ENCODE measurements around the gene CLEC16A.
A peak's percentile ranks its signal among the peaks of the same experiment; 100 is the strongest.

Gene CLEC16A

GRCh38 chr16:11084484-11084875 lies 140.1 kb downstream of the CLEC16A start:
- H3K27ac ChIP-seq: no peak overlapping the region
- peaks cover 34% of the 10 kb centered on the region for H3K4me1 ChIP-seq (ENCODE audit: low read depth, poor library complexity, severe bottlenecking)
- no peaks in the 10 kb centered on the region for H3K79me2 ChIP-seq (ENCODE audit: insufficient read depth, low read depth)
- no peak for TF ChIP-seq CTCF (conservative IDR thresholded peaks at IDR 0.05; ENCODE audit: low read depth, low read length)
- no peak overlapping the region for H2AFZ ChIP-seq (ENCODE audit: low read depth)
- no peak overlapping the region for H3K4me2 ChIP-seq
- H4K20me1 ChIP-seq (ENCODE audit: insufficient read depth): no peaks in the 10 kb centered on the region
- no peak overlapping the region for H3K9ac ChIP-seq
- no peaks in the 10 kb centered on the region for H3K27me3 ChIP-seq (ENCODE audit: insufficient read depth, low read depth)
- H3K36me3 ChIP-seq (ENCODE audit: insufficient read depth): no peaks in the 10 kb centered on the region
- H3K4me3 ChIP-seq (IDR thresholded peaks at IDR 0.05; ENCODE audit: insufficient read depth, low read depth, low read length): no peak overlapping the region

DNA sequence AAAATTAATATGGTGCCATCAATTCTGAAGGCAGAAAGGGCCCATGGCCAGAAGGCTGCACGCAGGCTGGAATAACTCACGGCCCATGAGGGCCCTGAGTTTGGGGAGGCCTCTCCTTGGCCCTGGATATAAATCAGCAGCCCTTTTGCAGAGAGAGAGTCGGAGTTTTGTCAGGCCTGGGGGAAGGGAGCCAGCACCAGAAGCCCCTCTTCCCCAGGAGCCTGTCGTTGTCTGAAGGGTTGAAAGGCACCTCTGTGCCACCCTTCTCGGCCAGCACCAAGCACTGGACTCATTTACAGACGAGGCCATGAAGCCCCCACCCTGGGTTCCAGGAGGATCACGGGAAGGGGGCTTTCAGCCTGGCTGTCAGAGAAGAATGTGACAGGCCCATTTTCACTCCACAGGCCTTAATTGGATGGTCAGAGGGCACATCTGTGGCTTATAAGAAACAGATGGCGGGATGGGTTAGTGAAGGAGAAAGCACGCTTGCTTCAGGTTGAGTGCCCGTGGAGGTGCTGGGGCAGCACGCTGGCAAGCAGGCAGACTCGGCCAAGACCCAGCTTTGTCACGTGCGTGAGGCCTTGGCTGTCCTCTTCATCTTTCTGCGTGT lies 140.6 kb downstream of the CLEC16A start:
- Histone ChIP-seq H2AFZ (ENCODE audit: low read depth) (no peak overlapping the region), H3K79me2 (ENCODE audit: insufficient read depth, low read depth) (no peaks in the 10 kb centered on the region), H4K20me1 (ENCODE audit: insufficient read depth) (no peaks in the 10 kb centered on the region), H3K27me3 (ENCODE audit: insufficient read depth, low read depth) (no peaks in the 10 kb centered on the region), H3K9ac (no peak overlapping the region), H3K4me3 (IDR thresholded peaks at IDR 0.05; ENCODE audit: insufficient read depth, low read depth, low read length) (no peak overlapping the region), H3K4me2 (no peak overlapping the region), H3K4me1 (ENCODE audit: low read depth, poor library complexity, severe bottlenecking) (peaks cover 29% of the 10 kb centered on the region), H3K36me3 (ENCODE audit: insufficient read depth) (no peaks in the 10 kb centered on the region), H3K27ac (no peak overlapping the region)
- no peak for TF ChIP-seq CTCF (conservative IDR thresholded peaks at IDR 0.05; ENCODE audit: low read depth, low read length)

GRCh38 chr16:11085916-11086315 lies 141.6 kb downstream of the CLEC16A start:
- Histone ChIP-seq H3K4me1 (ENCODE audit: low read depth, poor library complexity, severe bottlenecking) (peaks cover 27% of the 10 kb centered on the region), H3K4me2 (no peak overlapping the region)

DNA sequence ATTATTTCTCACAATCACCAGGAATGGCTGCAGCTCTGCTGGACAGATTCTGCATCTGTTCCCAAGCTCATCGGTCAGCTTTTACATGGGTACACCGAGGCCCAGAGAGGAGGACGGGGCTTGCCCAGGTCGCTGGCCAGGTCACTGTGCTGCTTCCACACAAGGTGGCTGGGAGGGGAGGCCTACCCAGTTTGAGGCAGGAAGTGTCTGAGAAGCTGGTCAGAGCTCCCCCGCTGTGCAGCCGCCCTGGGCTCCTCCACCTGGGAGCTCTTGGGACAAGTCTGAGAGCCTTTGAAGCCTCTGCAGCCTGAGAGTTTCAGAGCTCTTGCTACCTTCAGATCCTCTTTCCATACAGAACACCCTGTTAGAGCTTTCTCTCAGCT lies 143.3 kb downstream of the CLEC16A start:
- Histone ChIP-seq H3K79me2 (ENCODE audit: insufficient read depth, low read depth) (no peaks in the 10 kb centered on the region), H4K20me1 (ENCODE audit: insufficient read depth) (no peaks in the 10 kb centered on the region), H3K27ac (peak overlapping the region; percentile 53), H3K9ac (peak overlapping the region; percentile 4; the same call in 1 of the 2 replicates), H2AFZ (ENCODE audit: low read depth) (no peak overlapping the region), H3K4me1 (ENCODE audit: low read depth, poor library complexity, severe bottlenecking) (peaks cover 34% of the 10 kb centered on the region), H3K36me3 (ENCODE audit: insufficient read depth) (no peaks in the 10 kb centered on the region), H3K4me3 (IDR thresholded peaks at IDR 0.05; ENCODE audit: insufficient read depth, low read depth, low read length) (no peak overlapping the region), H3K27me3 (ENCODE audit: insufficient read depth, low read depth) (no peaks in the 10 kb centered on the region), H3K4me2 (peak overlapping the region; percentile 24; the same call in 1 of the 2 replicates)
- no peak for TF ChIP-seq CTCF (conservative IDR thresholded peaks at IDR 0.05; ENCODE audit: low read depth, low read length)

More at GRCh38 chr16:11085916-11086315, 141.6 kb downstream of the CLEC16A start:
- no peak overlapping the region for H3K27ac ChIP-seq
- H3K4me3 ChIP-seq (IDR thresholded peaks at IDR 0.05; ENCODE audit: insufficient read depth, low read depth, low read length): no peak overlapping the region
- H3K36me3 ChIP-seq (ENCODE audit: insufficient read depth): no peaks in the 10 kb centered on the region
- no peak overlapping the region for H3K9ac ChIP-seq
- H3K27me3 ChIP-seq (ENCODE audit: insufficient read depth, low read depth): no peaks in the 10 kb centered on the region
- no peak for TF ChIP-seq CTCF (conservative IDR thresholded peaks at IDR 0.05; ENCODE audit: low read depth, low read length)
- H4K20me1 ChIP-seq (ENCODE audit: insufficient read depth): no peaks in the 10 kb centered on the region
- H3K79me2 ChIP-seq (ENCODE audit: insufficient read depth, low read depth): no peaks in the 10 kb centered on the region
- no peak overlapping the region for H2AFZ ChIP-seq (ENCODE audit: low read depth)
